ENCODE results near the gene TSPAN18.

TSPAN18 gene

GRCh38 chr11:44978961-44979331 lies 252.2 kb downstream of the TSPAN18 start:
- no peak for DNase-seq (ENCODE audit: low read depth in 2 of 2)

DNA sequence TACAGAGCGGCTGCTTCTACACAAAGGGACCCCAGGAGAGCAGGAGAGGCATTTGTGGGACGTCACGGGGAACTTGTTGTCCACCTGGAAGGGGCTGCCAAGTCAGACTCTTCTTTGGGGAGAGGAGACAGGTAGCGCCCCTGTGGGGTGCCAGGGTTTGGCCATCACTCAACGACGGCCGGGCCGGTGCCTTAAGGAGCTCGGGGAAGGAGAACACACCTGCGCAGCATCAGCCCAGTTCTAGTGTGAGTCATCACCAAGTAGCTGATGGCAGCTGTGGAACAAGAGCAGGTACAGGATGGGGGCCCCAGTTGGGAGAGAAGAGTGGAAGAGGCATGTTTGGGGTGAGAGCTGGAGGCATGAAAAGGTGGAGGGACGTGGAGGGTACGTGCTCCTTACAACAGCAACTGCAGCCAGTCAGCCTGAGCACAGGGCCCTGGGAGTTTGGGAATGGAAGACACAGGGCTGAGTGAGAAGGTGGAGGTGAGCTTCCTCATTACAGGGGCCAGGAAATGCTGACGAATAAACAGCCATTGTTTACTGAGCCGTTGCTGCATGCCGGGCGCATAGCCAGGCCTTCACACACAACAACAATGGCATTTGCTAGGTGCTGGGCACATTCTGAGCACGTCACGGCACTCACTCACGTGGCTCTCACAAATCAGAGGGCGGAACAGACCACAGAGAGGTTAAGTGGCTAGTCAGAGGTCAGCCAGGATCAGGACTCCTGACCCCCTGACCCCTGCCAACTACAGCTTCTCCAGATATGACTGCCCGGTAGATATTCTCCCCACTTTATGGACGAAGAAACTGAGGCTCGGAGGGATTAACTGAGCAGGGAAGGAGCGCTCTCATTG lies 253.0 kb downstream of the TSPAN18 start:
- DNase-seq (ENCODE audit: low read depth in 2 of 2) = no peak

- DNase-seq (ENCODE audit: low read depth in 2 of 2) = no peak
These were observed 254.0 kb downstream of the TSPAN18 start for GRCh38 chr11:44980533-44981427.
